ENCODE measurements around the gene RWDD2A. TPM values are rescaled to one million over a fixed set of nuclear protein-coding genes. Genes with fewer than 3 reads are reported as not detected.

RWDD2A gene
- total and polyA plus RNA-seq, 2 of the 4 experiments (the other 2 are of a cell fraction), result 3.9 to 4.1 TPM

DNA sequence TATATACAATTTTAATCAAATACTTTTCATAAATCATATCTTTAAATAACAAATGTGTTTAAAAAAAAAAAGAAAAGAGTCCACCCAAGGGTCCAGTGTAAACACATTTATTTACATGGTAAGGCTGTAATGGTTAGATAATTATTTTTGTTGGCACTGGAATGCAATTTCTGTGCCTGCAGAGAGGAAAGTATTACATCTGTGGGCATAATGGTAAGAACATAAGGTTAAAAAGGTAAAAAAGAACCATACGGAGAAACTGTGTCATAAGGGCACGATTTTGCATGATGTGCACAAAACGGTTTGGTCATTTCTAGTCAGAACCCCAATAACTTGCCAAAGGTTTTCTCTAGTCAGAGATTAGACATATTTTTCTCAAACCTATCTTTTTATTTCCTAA, 54.3 kb downstream of the RWDD2A start:
- H4K20me1 ChIP-seq (ENCODE audit: insufficient read depth, low read length), result no peaks in the 10 kb centered on the region

More for the DNA sequence above, 54.3 kb downstream of the RWDD2A start:
- Histone ChIP-seq H2AK5ac (ENCODE audit: low read depth, low read length) (no peak overlapping the region), H3K56ac (ENCODE audit: extremely low read depth, insufficient read depth, low read length) (no peak overlapping the region), H3K27ac (ENCODE audit: insufficient read depth, low read length) (no peak overlapping the region), H3K18ac (ENCODE audit: low read depth, low read length) (no peak overlapping the region), H3K9me3 (ENCODE audit: control insufficient read depth, insufficient read depth, low read length) (no peaks in the 10 kb centered on the region), H3K14ac (replicated peaks; ENCODE audit: low read depth, low read length) (no peak overlapping the region), H3K27me3 (ENCODE audit: control insufficient read depth, insufficient read depth, low read length) (no peaks in the 10 kb centered on the region), H3K23ac (ENCODE audit: low read depth, low read length) (no peak overlapping the region), H3K36me3 (ENCODE audit: control insufficient read depth, insufficient read depth, low read length) (peaks cover 3% of the 10 kb centered on the region; the same call in 1 of the 2 replicates), H2BK20ac (ENCODE audit: low read depth, low read length) (no peak overlapping the region), H3K4me1 (ENCODE audit: control insufficient read depth, insufficient read depth, low read length) (no peaks in the 10 kb centered on the region), H4K91ac (ENCODE audit: insufficient read depth, low read depth, low read length) (no peak overlapping the region), H3K4ac (ENCODE audit: low read depth, low read length) (no peak overlapping the region), H3K4me2 (ENCODE audit: low read depth, low read length) (no peak overlapping the region), H2BK120ac (ENCODE audit: low read depth, low read length) (no peak overlapping the region), H3K4me3 (ENCODE audit: insufficient read depth, low read depth, low read length) (no peak overlapping the region), H4K8ac (ENCODE audit: low read depth in 2 of 2, low read length in 2 of 2) (no peak overlapping the region), H3K9ac (ENCODE audit: low read depth, low read length) (no peak overlapping the region), H2AFZ (replicated peaks; ENCODE audit: low read length, poor library complexity) (no peak overlapping the region), H3K79me1 (ENCODE audit: low read depth in 1 of 2, low read length in 2 of 2) (peaks cover 0 to 8% of the 10 kb centered on the region in 2 experiments; a peak in 3 of 4 replicates), H2BK15ac (ENCODE audit: low read depth, low read length) (no peak overlapping the region), H2BK5ac (ENCODE audit: low read depth, low read length, poor library complexity, severe bottlenecking) (no peak overlapping the region), H4K5ac (ENCODE audit: low read depth, low read length) (no peak overlapping the region), H3K9me1 (ENCODE audit: insufficient read depth, low read length) (0 out of 2 replicates have a peak, but pooled peaks cover 2% of the 10 kb centered on the region), H2AK9ac (replicated peaks; ENCODE audit: low read depth, low read length, poor library complexity) (no peak overlapping the region)
- WGBS, 2 experiments (ENCODE audit: extremely low coverage in 2 of 2, insufficient read length in 1 of 2), result no CpG with 5 or more reads among the region's 3 CpGs
- no TSS peak for BruUV-seq (replicated peaks)
- CTCF ChIA-PET, result no interaction called here
- ATAC-seq (ENCODE audit: low read depth) (no peak), DNase-seq (no peak)
- dilution Hi-C loops (cut with HindIII; ENCODE audit: low sequenced_read_pairs, unreplicated experiment) (no loop called here), in situ Hi-C loops (cut with MboI; ENCODE audit: low sequenced_read_pairs) (no loop called here), intact Hi-C loops (cut with micrococcal nuclease) (no loop called here)
- TF ChIP-seq, protein P1, sequence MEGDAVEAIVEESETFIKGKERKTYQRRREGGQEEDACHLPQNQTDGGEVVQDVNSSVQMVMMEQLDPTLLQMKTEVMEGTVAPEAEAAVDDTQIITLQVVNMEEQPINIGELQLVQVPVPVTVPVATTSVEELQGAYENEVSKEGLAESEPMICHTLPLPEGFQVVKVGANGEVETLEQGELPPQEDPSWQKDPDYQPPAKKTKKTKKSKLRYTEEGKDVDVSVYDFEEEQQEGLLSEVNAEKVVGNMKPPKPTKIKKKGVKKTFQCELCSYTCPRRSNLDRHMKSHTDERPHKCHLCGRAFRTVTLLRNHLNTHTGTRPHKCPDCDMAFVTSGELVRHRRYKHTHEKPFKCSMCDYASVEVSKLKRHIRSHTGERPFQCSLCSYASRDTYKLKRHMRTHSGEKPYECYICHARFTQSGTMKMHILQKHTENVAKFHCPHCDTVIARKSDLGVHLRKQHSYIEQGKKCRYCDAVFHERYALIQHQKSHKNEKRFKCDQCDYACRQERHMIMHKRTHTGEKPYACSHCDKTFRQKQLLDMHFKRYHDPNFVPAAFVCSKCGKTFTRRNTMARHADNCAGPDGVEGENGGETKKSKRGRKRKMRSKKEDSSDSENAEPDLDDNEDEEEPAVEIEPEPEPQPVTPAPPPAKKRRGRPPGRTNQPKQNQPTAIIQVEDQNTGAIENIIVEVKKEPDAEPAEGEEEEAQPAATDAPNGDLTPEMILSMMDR (conservative IDR thresholded peaks at IDR 0.05; ENCODE audit: low read depth, low read length), result no peak
- no peak for TF ChIP-seq MAFK (IDR thresholded peaks at IDR 0.05; ENCODE audit: low read depth, low read length)
- TF ChIP-seq RAD21 (IDR thresholded peaks at IDR 0.05; ENCODE audit: low read length), result no peak
- TF ChIP-seq NFE2L2 (IDR thresholded peaks at IDR 0.05; ENCODE audit: low read depth, low read length), result no peak
- TF ChIP-seq FOS (IDR thresholded peaks at IDR 0.05; ENCODE audit: low read depth, low read length), result no peak
- no peak for TF ChIP-seq USF2 (IDR thresholded peaks at IDR 0.05; ENCODE audit: low read depth, low read length)
- TF ChIP-seq, protein P2, sequence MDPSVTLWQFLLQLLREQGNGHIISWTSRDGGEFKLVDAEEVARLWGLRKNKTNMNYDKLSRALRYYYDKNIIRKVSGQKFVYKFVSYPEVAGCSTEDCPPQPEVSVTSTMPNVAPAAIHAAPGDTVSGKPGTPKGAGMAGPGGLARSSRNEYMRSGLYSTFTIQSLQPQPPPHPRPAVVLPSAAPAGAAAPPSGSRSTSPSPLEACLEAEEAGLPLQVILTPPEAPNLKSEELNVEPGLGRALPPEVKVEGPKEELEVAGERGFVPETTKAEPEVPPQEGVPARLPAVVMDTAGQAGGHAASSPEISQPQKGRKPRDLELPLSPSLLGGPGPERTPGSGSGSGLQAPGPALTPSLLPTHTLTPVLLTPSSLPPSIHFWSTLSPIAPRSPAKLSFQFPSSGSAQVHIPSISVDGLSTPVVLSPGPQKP (IDR thresholded peaks at IDR 0.05; ENCODE audit: borderline replicate concordance, low read depth, low read length), result no peak
- TF ChIP-seq RFX5 (IDR thresholded peaks at IDR 0.05; ENCODE audit: low read depth, low read length), result no peak
- POLR2A ChIA-PET (ENCODE audit: unreplicated experiment), result no interaction called here

All from IMR-90 (cell line).